Astrocyte (in vitro differentiated cells and primary cell): ENCODE results near the gene IL20. TPM values are rescaled to one million over a fixed set of nuclear protein-coding genes. Genes with fewer than 3 reads are reported as not detected.

ENCODE experiments used
- DNase-seq: peaks from one replicate; pipeline ENCODE4 v3.0.0-alpha.2; 2010; ENCODE audit warnings: low read depth
- FAIRE-seq: peaks from 2 replicates; lab custom pipeline; 2011; peaks lifted over from hg19 to GRCh38; lab: Jason Lieb, UNC
- H2AFZ ChIP-seq: 2 replicates; pipeline ENCODE4 v1.6.0; 2012; ENCODE audit warnings: low read depth, low read length, inconsistent platforms
- H3K27ac ChIP-seq: 2 replicates; pipeline ENCODE4 v1.5.1; 2011; ENCODE audit warnings: low read depth, low read length, inconsistent platforms
- H3K27me3 ChIP-seq: 2 replicates; pipeline ENCODE4 v1.6.0; 2011; ENCODE audit warnings: low read length, inconsistent platforms; ENCODE audit not compliant: insufficient read depth
- H3K36me3 ChIP-seq: 2 replicates; pipeline ENCODE4 v1.5.1; 2011; ENCODE audit warnings: low read length, inconsistent platforms; ENCODE audit not compliant: insufficient read depth
- H3K4me1 ChIP-seq: 2 replicates; pipeline ENCODE4 v1.5.1; 2011; ENCODE audit warnings: low read length, inconsistent platforms; ENCODE audit not compliant: insufficient read depth
- H3K4me2 ChIP-seq: 2 replicates; pipeline ENCODE4 v1.6.0; 2012; ENCODE audit warnings: low read length, inconsistent platforms
- H3K4me3 ChIP-seq: 2 replicates; pipeline ENCODE4 v1.5.1; 2011; ENCODE audit warnings: low read depth, mild to moderate bottlenecking, low read length, inconsistent platforms; ENCODE audit not compliant: insufficient read depth
- H3K79me2 ChIP-seq: 2 replicates; pipeline ENCODE4 v1.6.0; 2012; ENCODE audit warnings: mild to moderate bottlenecking, low read length, inconsistent platforms; ENCODE audit not compliant: insufficient read depth
- H3K9ac ChIP-seq: 2 replicates; pipeline ENCODE4 v1.6.0; 2012; ENCODE audit warnings: mild to moderate bottlenecking, low read length, inconsistent platforms
- H3K9me3 ChIP-seq: 2 replicates; pipeline ENCODE4 v1.5.1; 2012; ENCODE audit warnings: low read depth, mild to moderate bottlenecking, low read length, inconsistent platforms; ENCODE audit not compliant: insufficient read depth
- H4K20me1 ChIP-seq: 2 replicates; pipeline ENCODE4 v1.6.0; 2012; ENCODE audit warnings: low read length, inconsistent platforms; ENCODE audit not compliant: insufficient read depth
- H3K27ac Mint-ChIP-seq: one replicate; pipeline ENCODE4 v1.8.0; 2021; ENCODE audit warnings: mild to moderate bottlenecking, mixed read lengths; ENCODE audit not compliant: unreplicated experiment
- H3K27me3 Mint-ChIP-seq: one replicate; pipeline ENCODE4 v1.8.0; 2021; ENCODE audit warnings: low read depth, mixed read lengths; ENCODE audit not compliant: unreplicated experiment
- H3K36me3 Mint-ChIP-seq: one replicate; pipeline ENCODE4 v1.8.0; 2021; ENCODE audit warnings: low read depth, mixed read lengths; ENCODE audit not compliant: unreplicated experiment
- H3K4me1 Mint-ChIP-seq: one replicate; pipeline ENCODE4 v1.8.0; 2021; ENCODE audit warnings: low read depth, mixed read lengths; ENCODE audit not compliant: unreplicated experiment
- H3K4me3 Mint-ChIP-seq: one replicate; pipeline ENCODE4 v1.8.0; 2021; ENCODE audit warnings: mild to moderate bottlenecking, moderate library complexity, mixed read lengths; ENCODE audit not compliant: unreplicated experiment
- H3K9me3 Mint-ChIP-seq: one replicate; pipeline ENCODE4 v1.8.0; 2021; ENCODE audit warnings: mild to moderate bottlenecking, mixed read lengths; ENCODE audit not compliant: unreplicated experiment
- CTCF ChIP-seq: IDR thresholded peaks from 2 replicates; pipeline ENCODE4 v1.5.1; 2011; ENCODE audit warnings: low read depth, mild to moderate bottlenecking, inconsistent platforms, low read length, moderate library complexity; ENCODE audit not compliant: insufficient read depth
- EZH2 ChIP-seq: IDR thresholded peaks from 2 replicates; pipeline ENCODE4 v1.6.1; 2012; ENCODE audit warnings: mild to moderate bottlenecking, low read length, inconsistent platforms; ENCODE audit not compliant: insufficient read depth
- total RNA-seq: library from RNA; stranded (reverse); gene quantifications from 2 replicates; pipeline ENCODE4 v1.2.1, GENCODE V29; 2021

The IL20 gene
- total RNA-seq, 1 donor from 2014 or later, result not detected

- Histone ChIP-seq H3K4me2 (no peak overlapping the region), H3K79me2 (no peaks in the 10 kb centered on the region), H3K4me3 (no peak overlapping the region), H3K27ac (no peak overlapping the region), H4K20me1 (no peaks in the 10 kb centered on the region), H2AFZ (no peak overlapping the region), H3K4me1 (no peaks in the 10 kb centered on the region), H3K9me3 (no peaks in the 10 kb centered on the region), H3K27me3 (peaks cover 24% of the 10 kb centered on the region), H3K9ac (no peak overlapping the region), H3K36me3 (no peaks in the 10 kb centered on the region)
- no peak overlapping the region for H3K4me3 Mint-ChIP-seq
- TF ChIP-seq EZH2 (no peak), CTCF (peak; percentile 86)
- H3K27me3 Mint-ChIP-seq, result peaks cover 55% of the 10 kb centered on the region
- peak; percentile 43 for DNase-seq
- H3K36me3 Mint-ChIP-seq, result peaks cover 2% of the 10 kb centered on the region
- FAIRE-seq, result no peak
- H3K27ac Mint-ChIP-seq, result no peak overlapping the region
- peaks cover 2% of the 10 kb centered on the region for H3K9me3 Mint-ChIP-seq
- H3K4me1 Mint-ChIP-seq, result peaks cover 3% of the 10 kb centered on the region
These were observed 45.7 kb downstream of the IL20 start for GRCh38 chr1:206911064-206911663.

GRCh38 chr1:206912445-206913095 is 47.1 kb downstream of the IL20 start:
- Mint-ChIP-seq H3K27me3 (peaks cover 67% of the 10 kb centered on the region), H3K9me3 (peaks cover 2% of the 10 kb centered on the region), H3K4me1 (no peaks in the 10 kb centered on the region), H3K36me3 (peaks cover 2% of the 10 kb centered on the region), H3K27ac (no peak overlapping the region), H3K4me3 (no peak overlapping the region)
- TF ChIP-seq EZH2 (no peak), CTCF (peak; percentile 81)
- Histone ChIP-seq H3K27me3 (peaks cover 30% of the 10 kb centered on the region), H3K79me2 (no peaks in the 10 kb centered on the region), H4K20me1 (no peaks in the 10 kb centered on the region), H3K27ac (no peak overlapping the region), H2AFZ (no peak overlapping the region), H3K4me2 (no peak overlapping the region), H3K4me3 (no peak overlapping the region), H3K4me1 (no peaks in the 10 kb centered on the region), H3K9ac (no peak overlapping the region), H3K9me3 (no peaks in the 10 kb centered on the region), H3K36me3 (no peaks in the 10 kb centered on the region)
- DNase-seq (peak; percentile 37), FAIRE-seq (no peak)
